ENCODE results near the gene DPYSL4.

DPYSL4 gene

DNA sequence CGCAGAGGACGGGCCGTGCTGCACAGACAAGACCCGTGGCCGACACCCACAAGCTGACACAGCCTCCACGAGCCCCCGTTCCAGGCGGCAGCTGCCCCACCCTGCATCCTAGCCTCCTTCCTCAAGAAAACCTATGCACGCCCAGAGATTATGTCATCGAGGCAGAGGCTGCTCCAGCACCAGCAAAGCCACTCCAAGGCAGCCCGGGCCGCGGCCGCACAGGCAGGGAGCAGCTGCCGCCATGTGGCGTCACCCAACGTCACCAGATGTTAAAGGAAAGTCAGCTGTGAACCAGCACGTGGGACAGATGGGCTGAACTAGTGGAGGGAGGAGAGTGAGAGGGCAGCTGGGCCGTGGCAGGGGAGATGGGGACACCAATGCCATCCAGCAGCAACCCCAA lies 61.2 kb downstream of the DPYSL4 start:
- no peak for DNase-seq

DNA sequence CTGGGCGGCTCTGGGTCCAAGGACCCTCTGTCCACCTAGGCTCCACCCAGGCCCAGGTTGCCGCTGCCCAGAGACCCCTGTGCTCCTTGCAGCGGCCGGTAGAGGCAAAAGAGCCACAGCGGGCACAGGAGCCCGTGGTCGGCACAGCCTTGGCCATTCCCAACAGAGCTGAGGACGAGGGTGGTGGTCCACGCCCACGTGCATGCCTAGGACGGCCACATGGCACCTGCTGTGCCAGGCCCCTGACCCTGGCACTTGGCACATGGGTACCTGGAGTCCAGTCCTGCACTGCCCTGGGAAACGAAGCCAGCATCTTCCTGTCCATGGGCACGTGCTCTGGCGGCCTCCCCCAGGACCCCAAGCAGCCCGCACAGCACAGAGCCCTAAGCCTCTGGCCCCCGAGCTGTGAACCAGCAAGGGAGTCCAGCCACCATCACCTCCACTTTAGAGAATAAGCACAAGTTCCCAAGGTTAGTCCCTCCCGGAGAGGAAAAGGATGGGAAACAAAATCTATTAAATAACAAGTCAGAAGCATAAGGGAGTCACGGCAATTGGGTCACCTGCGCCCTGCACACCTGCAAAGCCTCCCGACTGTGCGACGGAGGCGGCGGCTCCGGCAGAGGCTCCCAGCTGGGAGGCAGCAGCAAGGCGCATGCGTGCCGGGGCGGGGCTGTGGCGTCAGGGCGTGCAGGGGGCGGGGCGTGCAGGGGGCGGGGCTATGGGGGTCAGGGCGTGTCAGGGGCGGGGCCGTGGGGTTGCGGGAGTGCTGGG lies 61.9 kb downstream of the DPYSL4 start:
- DNase-seq: peak; percentile 57 to 78 (median 66)

DNA sequence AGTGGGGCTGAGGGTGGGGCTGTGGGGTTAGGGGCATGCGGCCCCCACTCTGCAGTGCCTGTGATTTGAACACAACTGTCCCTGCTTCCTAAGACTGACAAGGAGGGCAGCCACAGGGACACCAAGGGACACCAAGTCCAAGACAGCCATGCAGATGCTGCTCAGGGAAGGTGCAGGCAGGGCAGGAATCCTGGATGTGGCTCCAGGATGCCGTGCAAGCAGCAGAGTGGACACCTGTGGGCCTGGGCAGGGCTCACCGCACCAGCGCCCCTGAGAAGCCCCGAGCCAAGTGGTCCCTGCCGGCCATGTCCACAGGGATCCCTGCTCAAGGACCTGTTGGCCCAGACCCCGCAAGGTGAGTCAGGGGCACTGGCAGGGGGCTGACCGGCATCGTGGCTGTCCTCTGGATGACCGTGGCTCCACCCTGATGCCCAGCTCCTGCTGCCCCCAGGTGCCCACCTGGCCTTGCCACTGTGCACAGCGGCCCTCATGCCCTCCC lies 62.5 kb downstream of the DPYSL4 start:
- peak in 1 of 3 experiments; percentile 52 for DNase-seq

DNA sequence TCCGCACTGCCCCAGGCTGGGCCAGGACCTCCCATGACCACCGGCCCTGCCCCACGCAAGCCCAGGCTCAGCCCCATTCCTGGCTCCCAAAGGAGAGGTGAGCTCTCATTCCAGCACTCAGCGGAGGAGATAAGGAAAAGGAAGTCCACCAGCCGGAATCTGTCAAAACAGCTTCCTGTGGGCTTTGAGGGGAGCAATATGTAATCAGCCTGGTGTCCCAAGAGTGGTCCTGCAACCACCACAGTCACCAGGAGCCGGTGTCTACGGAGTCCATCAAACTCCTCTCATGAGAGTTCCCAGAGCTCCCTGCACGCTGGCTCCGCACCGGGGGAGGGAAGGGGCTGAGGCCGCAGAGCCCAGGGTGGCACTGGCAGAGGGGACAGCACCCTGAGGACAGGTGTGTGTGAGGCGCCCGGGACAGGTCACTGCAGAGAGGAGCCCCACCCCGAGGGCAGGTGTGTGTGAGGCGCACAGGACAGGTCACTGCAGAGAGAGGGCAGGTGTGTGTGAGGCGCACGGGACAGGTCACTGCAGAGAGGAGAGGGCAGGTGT lies 63.2 kb downstream of the DPYSL4 start:
- no peak for DNase-seq

DNA sequence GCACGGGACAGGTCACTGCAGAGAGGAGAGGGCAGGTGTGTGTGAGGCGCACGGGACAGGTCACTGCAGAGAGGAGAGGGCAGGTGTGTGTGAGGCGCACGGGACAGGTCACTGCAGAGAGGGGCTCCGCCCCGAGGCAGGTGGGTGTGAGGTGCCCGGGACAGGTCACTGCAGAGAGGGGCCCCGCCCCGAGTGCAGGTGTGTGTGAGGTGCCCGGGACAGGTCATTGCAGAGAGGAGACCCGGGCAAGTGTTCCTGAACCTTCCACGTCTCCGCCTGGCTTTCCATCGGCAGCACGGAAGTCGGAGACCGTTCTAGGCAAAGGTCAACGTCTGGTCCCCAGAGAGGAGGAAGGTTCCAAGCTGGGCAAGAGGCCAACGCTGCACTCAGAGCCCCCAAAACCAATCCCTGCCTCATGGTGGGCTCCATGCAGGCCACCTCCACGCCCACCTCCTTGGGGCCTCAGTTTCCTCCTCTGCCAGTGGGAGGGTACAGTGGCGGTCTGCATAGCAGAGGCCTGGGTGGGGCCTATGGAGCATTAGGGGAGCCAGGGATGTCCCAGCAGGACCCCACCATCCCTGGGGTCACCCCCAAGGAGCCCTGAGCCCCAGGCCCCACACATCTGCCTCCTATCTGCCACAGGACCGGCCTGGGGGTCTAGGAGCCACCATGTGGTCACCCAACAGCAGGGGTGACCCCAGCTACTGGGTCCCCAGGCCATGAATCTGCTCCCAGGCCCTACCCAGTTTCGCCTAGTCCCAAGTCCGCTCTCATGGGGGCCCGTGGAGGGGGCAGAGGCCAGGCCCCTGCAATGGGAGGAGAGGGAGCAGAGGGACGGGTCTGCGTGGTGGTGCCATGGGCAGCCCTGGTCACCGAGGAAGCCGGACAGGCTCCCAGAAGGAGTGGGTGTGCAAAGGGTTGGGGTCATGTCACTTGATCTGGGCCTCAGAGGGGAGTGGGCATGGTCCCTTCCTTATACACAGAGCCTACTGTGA lies 64.0 kb downstream of the DPYSL4 start:
- DNase-seq: no peak

DNA sequence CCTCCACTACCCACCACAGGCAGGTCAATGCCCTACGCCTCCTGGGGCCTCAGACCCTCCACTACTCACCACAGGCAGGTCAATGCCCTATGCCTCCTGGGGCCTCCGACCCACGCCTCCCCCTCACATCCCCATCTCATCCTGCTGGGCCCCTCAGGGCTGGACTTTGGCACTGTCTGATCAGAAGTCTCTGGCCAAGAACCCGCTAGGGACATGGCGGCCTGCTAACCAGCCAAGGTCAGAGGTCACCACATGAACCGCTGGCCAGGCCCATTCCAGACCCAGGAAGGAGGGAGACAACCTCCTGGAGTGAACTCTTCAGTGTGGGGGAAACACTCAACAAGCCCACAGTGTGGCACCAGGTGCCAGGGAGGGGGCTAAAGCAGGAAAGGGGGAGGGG lies 65.2 kb downstream of the DPYSL4 start:
- no peak for DNase-seq

DNA sequence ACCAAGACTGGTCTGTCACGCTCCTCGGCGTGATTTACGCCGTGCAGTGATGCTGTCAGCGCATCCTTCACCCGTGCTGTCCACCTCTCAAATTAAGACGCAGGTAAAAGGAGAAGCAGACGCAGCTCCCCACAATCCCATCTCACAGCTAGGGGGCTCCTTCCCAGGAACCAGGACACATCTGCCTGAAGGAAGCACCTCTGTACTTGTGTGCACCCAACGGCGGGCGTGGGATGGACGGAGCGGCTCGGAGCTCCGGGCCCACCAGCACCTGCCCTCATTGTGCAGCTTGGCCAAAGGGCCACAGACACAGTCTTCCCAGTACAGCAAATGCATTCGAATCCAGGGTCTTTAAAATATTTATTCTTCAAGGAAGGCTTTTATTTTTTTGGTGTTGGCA lies 65.7 kb downstream of the DPYSL4 start:
- DNase-seq: no peak

DNA sequence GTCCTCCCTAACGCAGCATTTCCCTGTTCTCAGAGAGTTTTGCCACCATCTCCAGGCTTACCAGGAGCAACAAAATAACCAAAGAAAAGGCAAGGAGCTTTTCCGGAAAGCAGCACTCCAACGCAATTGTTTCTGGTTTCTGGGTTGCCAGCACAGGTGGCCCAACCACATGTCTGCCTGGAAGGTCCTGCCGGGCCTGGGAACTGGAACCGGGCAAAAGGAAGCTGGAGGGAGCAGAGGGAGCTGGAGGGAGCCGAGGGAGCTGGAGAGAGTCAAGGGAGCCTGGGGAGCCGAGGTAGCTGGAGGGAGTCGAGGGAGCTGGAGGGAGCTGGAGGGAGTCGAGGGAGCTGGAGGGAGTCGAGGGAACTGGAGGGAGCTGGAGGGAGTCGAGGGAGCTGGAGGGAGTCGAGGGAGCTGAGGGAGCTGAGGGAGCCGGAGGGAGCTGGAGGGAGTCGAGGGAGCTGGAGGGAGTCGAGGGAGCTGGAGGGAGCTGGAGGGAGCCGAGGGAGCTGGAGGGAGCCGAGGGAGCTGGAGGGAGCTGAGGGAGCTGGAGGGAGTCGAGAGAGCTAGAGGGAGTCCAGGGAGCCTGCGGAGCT lies 66.4 kb downstream of the DPYSL4 start:
- no peak for DNase-seq

DNA sequence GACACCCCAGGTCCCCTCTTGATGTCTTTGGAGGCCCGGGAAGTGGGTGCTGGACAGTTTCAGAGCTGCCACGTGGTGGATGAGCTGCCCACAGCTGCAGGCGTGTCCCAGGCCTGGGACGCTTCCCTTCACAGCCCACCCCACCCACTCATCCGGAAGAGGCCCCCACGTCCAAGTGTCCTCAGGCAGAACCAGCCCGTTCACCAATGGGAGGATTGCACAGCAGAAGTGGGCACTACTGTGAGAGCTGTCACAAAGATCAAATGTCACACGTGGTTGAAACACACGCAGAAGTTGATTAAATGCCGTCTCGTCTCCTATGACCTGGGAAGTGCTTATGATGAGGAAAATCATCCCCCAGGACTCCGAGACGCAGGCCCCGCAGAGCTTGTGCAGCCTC lies 68.1 kb downstream of the DPYSL4 start:
- DNase-seq: no peak
